ENCODE data around the gene DSCAM.

The DSCAM gene

GRCh38 chr21:40377135-40377534 lies 469.8 kb downstream of the DSCAM start:
- Histone ChIP-seq H3K27ac (ENCODE audit: low read depth, low read length, severe bottlenecking) (no peak overlapping the region), H3K4me1 (ENCODE audit: control insufficient read depth, insufficient read depth, low read length, poor library complexity, severe bottlenecking) (no peaks in the 10 kb centered on the region), H3K36me3 (ENCODE audit: control insufficient read depth, insufficient read depth, low read length) (no peaks in the 10 kb centered on the region), H3K4me3 (ENCODE audit: extremely low read depth, insufficient read depth, low read length, poor library complexity, severe bottlenecking) (no peak overlapping the region), H3K9me3 (ENCODE audit: control insufficient read depth, low read length) (no peaks in the 10 kb centered on the region)
- 81 to 100% methylated on average over 3 to 4 of the region's 5 CpGs for WGBS, 2 experiments (ENCODE audit: insufficient coverage in 2 of 2)

GRCh38 chr21:40373761-40374160 lies 473.2 kb downstream of the DSCAM start:
- Histone ChIP-seq H3K9me3 (ENCODE audit: control insufficient read depth, low read length) (no peaks in the 10 kb centered on the region), H3K4me1 (ENCODE audit: control insufficient read depth, insufficient read depth, low read length, poor library complexity, severe bottlenecking) (no peaks in the 10 kb centered on the region), H3K27ac (ENCODE audit: low read depth, low read length, severe bottlenecking) (no peak overlapping the region), H3K36me3 (ENCODE audit: control insufficient read depth, insufficient read depth, low read length) (no peaks in the 10 kb centered on the region), H3K4me3 (ENCODE audit: extremely low read depth, insufficient read depth, low read length, poor library complexity, severe bottlenecking) (no peak overlapping the region)
- 60% methylated on average over 1 of the region's 2 CpGs; no CpG with 5 or more reads in 1 of the 2 experiments for WGBS, 2 experiments (ENCODE audit: insufficient coverage in 2 of 2)

- no peaks in the 10 kb centered on the region for H3K4me1 ChIP-seq (ENCODE audit: control insufficient read depth, insufficient read depth, low read length, poor library complexity, severe bottlenecking)
- H3K36me3 ChIP-seq (ENCODE audit: control insufficient read depth, insufficient read depth, low read length): no peaks in the 10 kb centered on the region
- no peak overlapping the region for H3K27ac ChIP-seq (ENCODE audit: low read depth, low read length, severe bottlenecking)
- 100% methylated on average over 1 to 2 of the region's 2 CpGs for WGBS, 2 experiments (ENCODE audit: insufficient coverage in 2 of 2)
- no peak overlapping the region for H3K4me3 ChIP-seq (ENCODE audit: extremely low read depth, insufficient read depth, low read length, poor library complexity, severe bottlenecking)
- H3K9me3 ChIP-seq (ENCODE audit: control insufficient read depth, low read length): no peaks in the 10 kb centered on the region
These were observed 474.5 kb downstream of the DSCAM start for GRCh38 chr21:40372506-40372905.

GRCh38 chr21:40371329-40371728 lies 475.6 kb downstream of the DSCAM start:
- no peak overlapping the region for H3K27ac ChIP-seq (ENCODE audit: low read depth, low read length, severe bottlenecking)
- H3K4me1 ChIP-seq (ENCODE audit: control insufficient read depth, insufficient read depth, low read length, poor library complexity, severe bottlenecking): no peaks in the 10 kb centered on the region
- H3K4me3 ChIP-seq (ENCODE audit: extremely low read depth, insufficient read depth, low read length, poor library complexity, severe bottlenecking): no peak overlapping the region
- no peaks in the 10 kb centered on the region for H3K36me3 ChIP-seq (ENCODE audit: control insufficient read depth, insufficient read depth, low read length)
- 93 to 100% methylated on average over 3 to 4 of the region's 4 CpGs for WGBS, 2 experiments (ENCODE audit: insufficient coverage in 2 of 2)
- no peaks in the 10 kb centered on the region for H3K9me3 ChIP-seq (ENCODE audit: control insufficient read depth, low read length)

- Histone ChIP-seq H3K4me3 (ENCODE audit: extremely low read depth, insufficient read depth, low read length, poor library complexity, severe bottlenecking) (no peak overlapping the region), H3K36me3 (ENCODE audit: control insufficient read depth, insufficient read depth, low read length) (no peaks in the 10 kb centered on the region), H3K9me3 (ENCODE audit: control insufficient read depth, low read length) (no peaks in the 10 kb centered on the region), H3K27ac (ENCODE audit: low read depth, low read length, severe bottlenecking) (no peak overlapping the region), H3K4me1 (ENCODE audit: control insufficient read depth, insufficient read depth, low read length, poor library complexity, severe bottlenecking) (no peaks in the 10 kb centered on the region)
- 33% methylated on average over 1 of the region's 2 CpGs; no CpG with 5 or more reads in 1 of the 2 experiments for WGBS, 2 experiments (ENCODE audit: insufficient coverage in 2 of 2)
These were observed 490.3 kb downstream of the DSCAM start for GRCh38 chr21:40356644-40357043.

DNA sequence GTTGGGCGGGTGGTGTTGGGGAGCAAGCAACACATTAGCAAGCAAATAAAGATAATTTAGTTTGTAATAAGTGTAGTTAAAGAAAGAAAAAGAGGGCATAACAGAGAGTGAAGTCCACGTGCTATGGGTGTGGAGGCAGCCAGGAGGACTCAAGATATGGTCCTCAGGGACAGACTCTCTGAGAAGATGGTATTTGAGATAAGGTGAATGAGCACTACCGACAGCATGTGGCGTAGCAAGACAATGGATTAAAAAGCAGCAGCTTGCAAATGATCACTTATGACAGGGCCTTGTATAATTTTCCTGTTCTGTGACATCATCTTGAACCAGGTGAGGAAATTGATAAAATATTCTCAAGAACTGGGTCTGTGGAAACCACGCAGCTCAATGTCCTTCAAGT lies 491.9 kb downstream of the DSCAM start:
- no peak overlapping the region for H3K4me3 ChIP-seq (ENCODE audit: extremely low read depth, insufficient read depth, low read length, poor library complexity, severe bottlenecking)
- no peaks in the 10 kb centered on the region for H3K9me3 ChIP-seq (ENCODE audit: control insufficient read depth, low read length)
- H3K36me3 ChIP-seq (ENCODE audit: control insufficient read depth, insufficient read depth, low read length): no peaks in the 10 kb centered on the region
- H3K4me1 ChIP-seq (ENCODE audit: control insufficient read depth, insufficient read depth, low read length, poor library complexity, severe bottlenecking): no peaks in the 10 kb centered on the region
- WGBS, 2 experiments (ENCODE audit: insufficient coverage in 2 of 2): 76 to 94% methylated on average over 4 of the region's 5 CpGs
- no peak overlapping the region for H3K27ac ChIP-seq (ENCODE audit: low read depth, low read length, severe bottlenecking)

- H3K36me3 ChIP-seq (ENCODE audit: control insufficient read depth, insufficient read depth, low read length): no peaks in the 10 kb centered on the region
- whole genome bisulfite sequencing, 2 experiments (ENCODE audit: insufficient coverage in 2 of 2): 70 to 80% methylated on average over 1 of the region's 2 CpGs
These were observed 496.0 kb downstream of the DSCAM start for GRCh38 chr21:40351006-40351405.

DNA sequence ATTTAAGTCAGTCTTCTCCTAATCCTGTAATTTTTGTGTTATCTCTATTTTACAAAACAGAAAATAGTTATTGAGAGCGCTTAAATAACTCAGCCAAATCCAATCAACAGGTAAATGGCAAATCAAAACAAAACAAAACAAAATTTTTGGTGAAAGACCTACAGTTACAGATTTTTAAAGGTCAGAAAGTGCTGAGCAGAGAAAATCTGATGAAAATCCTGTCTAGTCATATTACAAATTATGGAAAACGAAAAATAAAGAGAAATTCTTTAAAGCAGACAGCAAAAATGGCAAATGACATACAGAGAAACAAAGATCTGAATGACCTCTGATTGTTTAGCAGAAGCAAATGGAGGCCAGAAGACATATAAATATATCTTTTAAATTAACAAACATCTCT lies 497.4 kb downstream of the DSCAM start:
- no peaks in the 10 kb centered on the region for H3K4me1 ChIP-seq (ENCODE audit: control insufficient read depth, insufficient read depth, low read length, poor library complexity, severe bottlenecking)
- no peak overlapping the region for H3K4me3 ChIP-seq (ENCODE audit: extremely low read depth, insufficient read depth, low read length, poor library complexity, severe bottlenecking)
- WGBS, 2 experiments (ENCODE audit: insufficient coverage in 2 of 2): no CpG with 5 or more reads among the region's 2 CpGs
- H3K9me3 ChIP-seq (ENCODE audit: control insufficient read depth, low read length): no peaks in the 10 kb centered on the region
- no peak overlapping the region for H3K27ac ChIP-seq (ENCODE audit: low read depth, low read length, severe bottlenecking)
- no peaks in the 10 kb centered on the region for H3K36me3 ChIP-seq (ENCODE audit: control insufficient read depth, insufficient read depth, low read length)

More at GRCh38 chr21:40351006-40351405, 496.0 kb downstream of the DSCAM start:
- H3K4me1 ChIP-seq (ENCODE audit: control insufficient read depth, insufficient read depth, low read length, poor library complexity, severe bottlenecking): no peaks in the 10 kb centered on the region
- no peak overlapping the region for H3K4me3 ChIP-seq (ENCODE audit: extremely low read depth, insufficient read depth, low read length, poor library complexity, severe bottlenecking)
- no peak overlapping the region for H3K27ac ChIP-seq (ENCODE audit: low read depth, low read length, severe bottlenecking)
- no peaks in the 10 kb centered on the region for H3K9me3 ChIP-seq (ENCODE audit: control insufficient read depth, low read length)

GRCh38 chr21:40345711-40346321 lies 501.1 kb downstream of the DSCAM start:
- no peaks in the 10 kb centered on the region for H3K9me3 ChIP-seq (ENCODE audit: control insufficient read depth, low read length)
- WGBS, 2 experiments (ENCODE audit: insufficient coverage in 2 of 2): 84 to 94% methylated on average over 2 to 7 of the region's 9 CpGs
- H3K36me3 ChIP-seq (ENCODE audit: control insufficient read depth, insufficient read depth, low read length): no peaks in the 10 kb centered on the region
- no peak overlapping the region for H3K4me3 ChIP-seq (ENCODE audit: extremely low read depth, insufficient read depth, low read length, poor library complexity, severe bottlenecking)
- no peaks in the 10 kb centered on the region for H3K4me1 ChIP-seq (ENCODE audit: control insufficient read depth, insufficient read depth, low read length, poor library complexity, severe bottlenecking)
- H3K27ac ChIP-seq (ENCODE audit: low read depth, low read length, severe bottlenecking): no peak overlapping the region

- no peaks in the 10 kb centered on the region for H3K4me1 ChIP-seq (ENCODE audit: control insufficient read depth, insufficient read depth, low read length, poor library complexity, severe bottlenecking)
- H3K27ac ChIP-seq (ENCODE audit: low read depth, low read length, severe bottlenecking): no peak overlapping the region
- no peaks in the 10 kb centered on the region for H3K36me3 ChIP-seq (ENCODE audit: control insufficient read depth, insufficient read depth, low read length)
- no peaks in the 10 kb centered on the region for H3K9me3 ChIP-seq (ENCODE audit: control insufficient read depth, low read length)
- H3K4me3 ChIP-seq (ENCODE audit: extremely low read depth, insufficient read depth, low read length, poor library complexity, severe bottlenecking): no peak overlapping the region
These were observed 506.6 kb downstream of the DSCAM start for GRCh38 chr21:40340357-40340756.

GRCh38 chr21:40339050-40339449 lies 507.9 kb downstream of the DSCAM start:
- 92 to 94% methylated on average over 17 to 18 of the region's 18 CpGs for WGBS, 2 experiments (ENCODE audit: insufficient coverage in 2 of 2)
- no peak overlapping the region for H3K27ac ChIP-seq (ENCODE audit: low read depth, low read length, severe bottlenecking)
- H3K4me1 ChIP-seq (ENCODE audit: control insufficient read depth, insufficient read depth, low read length, poor library complexity, severe bottlenecking): no peaks in the 10 kb centered on the region
- H3K36me3 ChIP-seq (ENCODE audit: control insufficient read depth, insufficient read depth, low read length): no peaks in the 10 kb centered on the region
- no peak overlapping the region for H3K4me3 ChIP-seq (ENCODE audit: extremely low read depth, insufficient read depth, low read length, poor library complexity, severe bottlenecking)
- H3K9me3 ChIP-seq (ENCODE audit: control insufficient read depth, low read length): no peaks in the 10 kb centered on the region
